SIG-M5 treated with dmso at 0.1 percent for 504 hours (cell line): ENCODE measurements around the gene PCBP2.
"Not testable (repeated sequence)": the region's sequence is repeated elsewhere in the genome, so short reads cannot be mapped to it uniquely, and the experiment has no call there.

ENCODE experiments used
- DNase-seq: peaks from one replicate; lab custom pipeline; 2025; ENCODE audit not compliant: unreplicated experiment; lab: John Stamatoyannopoulos, UW

Gene PCBP2

DNA sequence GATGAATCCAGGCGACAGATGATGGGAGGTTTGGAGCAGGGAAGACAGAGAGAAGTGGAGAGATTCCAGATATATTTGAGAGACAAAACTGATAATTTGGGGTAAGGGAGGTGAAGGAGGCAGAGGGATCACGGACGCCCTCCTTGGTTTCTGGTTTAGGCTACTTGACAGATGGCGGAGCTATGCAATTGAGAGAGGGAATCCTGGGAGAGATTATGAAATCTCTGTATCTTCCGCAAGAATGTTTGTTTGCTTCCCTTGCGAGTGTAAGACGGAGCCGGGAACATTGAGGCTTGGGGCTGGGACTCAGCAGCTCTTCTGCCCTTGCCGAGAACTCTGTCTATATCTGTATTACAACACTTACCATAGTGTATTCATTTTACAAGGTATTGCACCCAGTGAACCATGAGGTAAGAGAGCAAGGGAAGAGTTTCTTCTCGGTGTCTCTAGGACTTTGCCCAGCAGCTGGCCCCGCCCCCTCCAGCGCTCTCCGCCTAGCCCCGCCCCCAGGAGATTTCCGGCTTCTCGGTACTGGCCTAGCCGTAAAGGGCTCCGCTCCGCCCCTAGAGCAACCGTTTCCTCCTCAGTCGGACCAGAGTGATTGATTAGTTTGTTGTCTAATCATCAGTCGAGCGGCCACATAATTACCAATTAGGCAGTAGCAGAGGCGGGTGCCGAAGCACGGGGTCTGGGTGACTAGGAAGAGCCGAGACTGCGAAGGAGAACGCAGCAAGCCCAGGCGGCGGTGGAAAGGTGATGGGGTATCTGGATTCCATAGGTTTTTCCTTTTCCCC is 10.7 kb upstream of the PCBP2 start, which contains the start of gene PRR13:
PRR13 (plus strand) TSS at position 695 of the 794 bp plus-strand sequence. CDS start 981 bp downstream, outside the sequence.
- DNase-seq = peak; percentile 100

- no peak for DNase-seq
These were observed 7.9 kb upstream of the PCBP2 start for GRCh38 chr12:53443955-53444354.

DNA sequence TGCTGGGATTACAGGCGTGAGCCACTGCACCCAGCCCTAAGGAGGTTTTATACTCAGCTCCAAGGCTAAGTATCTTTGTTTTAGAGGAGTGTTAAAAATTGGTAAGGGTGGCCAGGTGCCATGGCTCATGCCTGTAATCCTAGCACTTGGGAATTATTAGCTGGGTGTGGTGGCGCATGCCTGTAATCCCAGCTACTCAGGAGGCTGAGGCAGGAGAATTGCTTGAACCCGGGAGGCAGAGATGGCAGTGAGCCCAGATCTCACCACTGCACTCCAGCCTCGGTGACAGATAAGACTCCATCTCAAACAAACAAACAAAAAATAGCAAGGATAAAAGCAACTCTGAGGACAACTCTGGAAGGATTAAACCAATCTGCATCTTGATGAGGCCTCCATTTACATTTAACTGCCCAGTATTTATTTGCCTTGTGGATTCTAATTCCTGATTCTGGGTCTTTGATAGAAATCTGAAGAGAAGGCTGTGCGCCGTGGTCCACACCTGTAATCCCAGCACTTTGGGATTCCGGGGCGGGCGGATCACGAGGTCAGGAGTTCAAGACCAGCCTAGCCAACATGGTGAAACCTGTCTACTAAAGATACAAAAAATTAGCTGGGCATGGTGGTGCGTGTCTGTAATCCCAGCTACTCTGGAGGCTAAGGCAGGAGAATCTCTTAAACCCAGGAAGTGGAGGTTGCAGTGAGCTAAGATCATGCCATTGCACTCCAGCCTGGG is 7.1 kb upstream of the PCBP2 start:
- not testable (repeated sequence) for DNase-seq

DNA sequence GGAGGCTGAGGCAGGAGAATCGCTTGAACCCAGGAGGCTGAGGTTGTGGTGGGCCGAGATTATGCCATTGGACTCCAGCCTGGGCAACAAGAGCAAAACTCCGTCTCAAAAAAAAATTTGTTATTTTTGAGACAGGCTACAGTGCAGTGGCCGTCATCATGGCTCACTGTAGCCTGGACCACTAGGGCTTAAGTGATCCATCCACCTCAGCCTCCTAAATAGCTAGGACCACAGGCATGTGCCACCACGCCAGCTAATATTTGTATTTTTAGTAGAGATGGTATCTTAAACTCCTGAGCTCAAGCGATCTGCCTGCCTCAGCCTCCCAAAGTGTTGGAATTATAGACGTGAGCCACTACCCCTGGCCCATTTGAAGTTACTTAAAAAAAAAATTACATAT is 966 bp upstream of the PCBP2 start:
- DNase-seq = no peak

GRCh38 chr12:53452159-53453077 is 516 bp downstream of the PCBP2 start:
- DNase-seq = peak; percentile 70

DNA sequence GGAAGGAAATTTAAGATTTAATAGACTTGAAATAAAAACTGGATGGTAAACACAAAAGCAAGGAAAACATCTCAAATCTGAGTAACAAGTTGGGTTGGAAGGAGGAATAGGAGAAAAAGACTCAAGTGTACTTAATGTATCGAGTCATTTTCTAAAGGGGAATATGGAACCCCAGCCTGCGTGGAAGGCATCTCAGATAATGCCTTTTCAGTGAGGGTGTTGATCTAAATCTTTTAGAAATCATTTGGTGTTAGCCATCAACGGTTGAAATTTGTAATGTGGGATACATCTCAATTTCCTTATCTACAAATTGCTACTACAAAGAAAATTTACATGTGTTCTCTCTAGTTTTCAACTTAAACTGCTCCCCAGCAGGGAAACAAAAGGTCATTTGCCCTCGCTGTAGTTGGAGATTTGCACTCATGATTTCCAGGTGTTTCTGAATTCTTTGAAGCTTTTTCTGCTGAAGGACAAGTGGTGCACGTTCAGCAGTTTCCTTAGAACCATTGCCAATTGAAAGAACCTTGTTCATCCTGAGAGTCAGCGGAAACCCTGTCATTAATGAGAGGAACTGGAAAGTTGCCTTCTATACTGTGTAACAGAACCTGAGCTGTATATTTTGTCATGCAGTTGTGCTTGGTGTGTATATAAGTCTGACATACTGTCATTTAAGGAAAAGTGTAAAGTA is 2.2 kb downstream of the PCBP2 start:
- DNase-seq = no peak

DNA sequence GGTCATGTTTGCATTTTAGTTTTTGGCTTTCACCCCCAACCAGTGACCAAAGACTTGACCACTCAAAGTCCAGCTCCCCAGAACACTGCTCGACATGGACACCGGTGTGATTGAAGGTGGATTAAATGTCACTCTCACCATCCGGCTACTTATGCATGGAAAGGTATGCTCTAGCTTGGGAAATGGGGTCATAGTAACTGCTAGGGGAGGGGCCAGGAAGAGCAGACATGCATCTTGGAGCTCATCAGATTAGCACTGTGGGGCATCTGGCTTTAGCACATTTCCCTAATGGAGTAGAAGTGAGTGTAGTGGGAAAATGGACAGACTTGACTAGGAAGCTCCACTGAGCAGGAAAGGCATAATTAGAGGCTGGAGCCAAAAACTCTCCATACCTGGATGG is 2.8 kb downstream of the PCBP2 start:
- no peak for DNase-seq

DNA sequence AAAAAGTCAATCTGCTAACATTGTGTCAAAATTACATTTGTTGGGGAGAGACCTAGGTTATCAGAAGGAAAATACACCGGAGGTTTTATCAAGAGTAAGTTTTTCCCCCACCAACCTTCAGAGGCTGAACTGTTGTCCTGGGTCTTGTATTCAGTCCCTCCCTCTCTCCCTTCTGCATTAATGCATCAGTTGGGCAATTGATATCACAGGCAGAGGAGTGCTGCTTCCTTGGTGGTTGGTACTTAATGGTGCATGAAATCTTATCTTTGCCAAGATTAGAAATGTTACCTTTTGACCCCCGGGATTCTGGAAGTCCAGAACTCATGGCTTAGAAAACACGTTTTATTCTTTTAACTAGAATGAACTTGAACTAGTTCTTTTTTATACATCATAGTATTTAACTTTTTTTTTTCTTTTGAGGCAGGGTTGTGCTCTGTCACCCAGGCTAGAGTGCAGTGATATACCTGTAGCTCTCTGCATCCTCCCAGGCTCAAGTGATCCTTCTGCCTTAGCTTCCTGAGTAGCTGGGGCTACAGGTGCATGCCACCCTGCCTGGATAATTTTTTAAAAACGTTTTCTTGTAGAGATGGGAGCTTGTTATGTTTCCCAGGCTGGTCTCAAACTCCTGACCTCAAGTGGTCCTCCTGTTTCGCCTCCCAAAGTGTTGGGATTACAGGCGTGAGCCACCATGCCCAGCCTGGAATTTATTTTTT is 4.9 kb downstream of the PCBP2 start:
- DNase-seq = no peak

DNA sequence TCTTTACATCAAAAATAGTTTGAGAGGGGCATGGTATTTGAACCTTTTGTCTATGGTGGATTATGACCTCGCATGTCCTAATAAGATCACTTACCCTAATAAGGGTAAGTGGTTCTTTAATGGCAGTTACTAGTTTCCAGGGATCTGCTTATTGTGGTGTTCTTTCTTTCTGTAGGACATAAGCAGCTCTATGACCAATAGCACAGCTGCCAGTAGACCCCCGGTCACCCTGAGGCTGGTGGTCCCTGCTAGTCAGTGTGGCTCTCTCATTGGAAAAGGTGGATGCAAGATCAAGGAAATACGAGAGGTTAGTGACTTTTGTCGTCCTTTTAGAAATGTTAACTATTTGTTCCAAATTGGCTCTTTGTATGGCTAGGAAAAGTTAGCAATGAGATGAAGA is 7.2 kb downstream of the PCBP2 start:
- DNase-seq = no peak

DNA sequence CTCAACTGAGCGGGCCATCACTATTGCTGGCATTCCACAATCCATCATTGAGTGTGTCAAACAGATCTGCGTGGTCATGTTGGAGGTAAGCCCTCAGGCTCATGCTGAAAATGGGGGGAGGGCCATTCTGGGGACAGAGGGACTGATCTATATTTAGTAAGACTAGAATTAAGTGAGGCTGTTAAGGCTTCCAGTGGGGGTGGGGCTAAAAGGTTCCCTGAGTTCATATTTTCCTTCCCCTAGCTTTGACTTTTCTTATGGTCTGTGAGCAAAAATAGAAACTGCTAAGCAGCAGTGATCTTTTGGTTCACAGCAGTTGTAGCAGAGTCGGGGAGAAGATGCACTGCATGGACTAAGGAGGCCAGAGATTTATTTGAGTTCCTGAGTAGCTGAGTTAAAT is 9.2 kb downstream of the PCBP2 start:
- DNase-seq = no peak

GRCh38 chr12:53461591-53461990 is 9.7 kb downstream of the PCBP2 start:
- no peak for DNase-seq

DNA sequence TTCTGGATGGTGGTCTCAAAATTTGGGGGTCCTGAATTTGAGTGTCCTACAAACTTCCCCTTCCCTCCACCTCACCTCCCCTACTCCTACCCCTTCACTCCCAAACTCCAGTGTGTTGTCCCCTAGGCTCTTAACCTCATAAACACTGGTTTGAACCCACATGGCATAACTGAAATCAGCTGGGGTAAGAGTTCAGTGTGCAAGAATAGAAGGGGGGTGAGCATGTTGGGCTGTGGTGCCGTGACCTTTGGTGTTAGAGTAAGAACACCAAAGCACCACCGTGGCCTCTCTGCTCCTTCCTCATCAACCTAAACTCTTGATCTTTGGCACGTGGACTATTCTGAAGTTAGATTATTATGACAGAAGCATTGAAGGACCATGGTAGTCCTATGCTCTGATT is 11.0 kb downstream of the PCBP2 start:
- DNase-seq = no peak

DNA sequence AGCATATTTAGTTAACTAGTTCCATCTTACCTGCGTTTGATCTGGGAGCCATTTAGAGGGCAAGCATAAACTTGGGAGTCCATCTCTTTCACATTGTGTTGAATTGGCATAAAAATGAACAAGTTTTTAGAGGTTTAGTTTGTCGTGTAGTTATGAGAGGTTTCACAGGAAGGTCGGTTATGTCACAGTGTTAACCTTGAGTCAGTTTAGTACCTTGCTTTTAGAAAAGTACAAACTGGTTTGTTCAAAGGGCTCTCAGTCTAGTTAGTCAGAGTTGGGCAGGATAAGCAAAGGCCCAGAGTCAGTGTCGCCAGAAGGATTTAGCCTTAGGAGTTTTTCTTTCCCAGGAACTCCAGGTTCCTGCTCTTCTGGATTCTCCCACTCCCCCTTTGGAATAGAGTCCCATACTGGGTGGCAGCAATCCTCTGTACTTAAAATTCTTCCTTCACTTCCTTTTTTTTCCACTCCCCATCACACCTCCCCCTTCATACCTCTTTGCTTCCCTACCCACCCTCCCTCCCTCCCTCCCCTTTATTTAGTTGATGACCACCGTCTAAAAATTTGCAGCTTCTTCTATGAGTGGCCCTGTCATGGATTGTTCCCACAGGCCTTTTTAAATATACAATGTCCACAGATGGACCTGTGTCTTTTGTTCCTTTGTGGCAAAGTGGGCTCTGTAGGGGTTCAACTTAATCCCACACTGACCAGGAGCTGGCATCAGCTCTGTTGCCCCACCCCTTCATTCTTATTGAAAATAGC is 12.1 kb downstream of the PCBP2 start:
- DNase-seq = no peak

DNA sequence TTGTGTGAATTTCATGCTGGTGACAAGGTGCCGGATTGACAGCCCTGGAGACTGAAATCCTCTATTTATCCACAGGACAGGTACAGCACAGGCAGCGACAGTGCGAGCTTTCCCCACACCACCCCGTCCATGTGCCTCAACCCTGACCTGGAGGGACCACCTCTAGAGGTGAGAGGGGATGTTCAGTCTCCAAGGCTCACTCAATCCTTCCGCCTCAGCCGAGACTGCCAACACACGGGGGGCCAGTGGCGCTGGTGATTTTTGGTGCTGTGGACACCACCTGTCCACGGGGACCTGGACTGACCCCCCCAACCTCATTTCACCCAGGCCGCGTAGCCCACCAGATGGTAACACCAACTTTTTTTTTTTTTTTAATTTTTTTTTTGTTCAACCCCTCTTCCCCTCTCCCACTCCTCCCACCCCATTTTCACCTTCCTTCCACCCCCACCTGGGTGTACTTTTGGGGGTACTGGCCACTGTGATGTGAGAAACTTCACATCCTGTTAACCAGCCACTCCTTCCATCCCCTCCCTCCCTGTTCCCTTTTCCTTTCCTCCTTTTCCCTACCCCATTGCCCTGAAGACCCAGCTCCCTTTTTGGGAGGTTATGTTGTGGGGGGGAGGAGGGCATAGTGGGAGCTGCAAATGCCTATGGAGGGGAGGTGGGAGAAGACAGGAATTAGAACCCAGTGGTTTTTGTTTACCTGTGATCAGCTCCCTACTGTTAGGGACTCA is 12.9 kb downstream of the PCBP2 start:
- DNase-seq = no peak

- peak; percentile 43 for DNase-seq
These were observed 13.8 kb downstream of the PCBP2 start for GRCh38 chr12:53465679-53466078.

GRCh38 chr12:53466640-53467039 is 14.7 kb downstream of the PCBP2 start:
- DNase-seq = no peak

GRCh38 chr12:53467082-53467481 is 15.2 kb downstream of the PCBP2 start:
- DNase-seq = no peak

- no peak for DNase-seq
These were observed 16.0 kb downstream of the PCBP2 start for GRCh38 chr12:53467880-53468279.

- no peak for DNase-seq
These were observed 16.4 kb downstream of the PCBP2 start for GRCh38 chr12:53468282-53468681.
